Mesodermal cell (in vitro differentiated cells): Measurements from ENCODE around the gene SCP2.

ENCODE experiments used
- H3K27ac ChIP-seq: 2 replicates; pipeline ENCODE4 v1.7.0; 2013; ENCODE audit warnings: mild to moderate bottlenecking, low read depth, low read length, moderate library complexity; ENCODE audit not compliant: severe bottlenecking
- H3K36me3 ChIP-seq: 2 replicates; pipeline ENCODE4 v1.7.1; 2013; ENCODE audit warnings: mild to moderate bottlenecking, low read length, moderate library complexity; ENCODE audit not compliant: control insufficient read depth, insufficient read depth
- H3K4me1 ChIP-seq: one replicate; pipeline ENCODE4 v1.7.1; 2013; ENCODE audit warnings: mild to moderate bottlenecking, low read length; ENCODE audit not compliant: insufficient read depth, control insufficient read depth, poor library complexity, severe bottlenecking
- H3K4me3 ChIP-seq: 2 replicates; pipeline ENCODE4 v1.7.0; 2013; ENCODE audit warnings: low read length, control low read depth, mild to moderate bottlenecking; ENCODE audit not compliant: insufficient read depth, poor library complexity, severe bottlenecking; ENCODE audit errors: extremely low read depth
- H3K9me3 ChIP-seq: 2 replicates; pipeline ENCODE4 v1.7.1; 2013; ENCODE audit warnings: mild to moderate bottlenecking, low read length, moderate library complexity; ENCODE audit not compliant: control insufficient read depth
- WGBS, 2 experiments: methylation state at CpG; one replicate each; pipeline ENCODE4 v1.1.5; 2013; ENCODE audit warnings: missing lambda C conversion rate in 2 of 2; ENCODE audit not compliant: insufficient coverage in 2 of 2; 5-methylcytosine and 5-hydroxymethylcytosine counted together

Gene SCP2

GRCh38 chr1:53057127-53057526, 130.1 kb downstream of the SCP2 start:
- H3K4me3 ChIP-seq = no peak overlapping the region
- no peak overlapping the region for H3K27ac ChIP-seq
- 93 to 100% methylated on average over 2 of the region's 2 CpGs for WGBS, 2 experiments
- peaks cover 9% of the 10 kb centered on the region for H3K36me3 ChIP-seq
- no peaks in the 10 kb centered on the region for H3K9me3 ChIP-seq
- no peaks in the 10 kb centered on the region for H3K4me1 ChIP-seq

- 83 to 100% methylated on average over 1 of the region's 1 CpG for WGBS, 2 experiments
- H3K36me3 ChIP-seq = no peaks in the 10 kb centered on the region
- no peaks in the 10 kb centered on the region for H3K9me3 ChIP-seq
- H3K4me1 ChIP-seq = peaks cover 5% of the 10 kb centered on the region
- no peak overlapping the region for H3K4me3 ChIP-seq
- no peak overlapping the region for H3K27ac ChIP-seq
Observed at GRCh38 chr1:53060579-53060978, 133.5 kb downstream of the SCP2 start.

- 57 to 72% methylated on average over 9 to 14 of the region's 19 CpGs for WGBS, 2 experiments
- Histone ChIP-seq H3K4me1 (peaks cover 5% of the 10 kb centered on the region), H3K9me3 (no peaks in the 10 kb centered on the region), H3K27ac (no peak overlapping the region), H3K36me3 (no peaks in the 10 kb centered on the region), H3K4me3 (peak overlapping the region; percentile 41)
Observed at GRCh38 chr1:53061123-53061858, 134.2 kb downstream of the SCP2 start.

- 0 to 1% methylated on average over 27 to 39 of the region's 73 CpGs for WGBS, 2 experiments
- no peak within 1 kb of the TSS for H3K27ac ChIP-seq
- peak within 1 kb of the TSS; percentile 41 for H3K4me3 ChIP-seq
- no peaks in the 10 kb centered on the region for H3K36me3 ChIP-seq
- peaks cover 5% of the 10 kb centered on the region for H3K4me1 ChIP-seq
- H3K9me3 ChIP-seq = no peaks in the 10 kb centered on the region
Observed at GRCh38 chr1:53061859-53062707, 135.0 kb downstream of the SCP2 start, which contains the start of gene PODN. Gene PODN (plus strand): TSS chr1:53062213. CDS start chr1:53069856, 7,643 bp downstream.

GRCh38 chr1:53062708-53063591, 135.9 kb downstream of the SCP2 start:
- H3K4me3 ChIP-seq = peak overlapping the region; percentile 41
- no peak overlapping the region for H3K27ac ChIP-seq
- no peaks in the 10 kb centered on the region for H3K9me3 ChIP-seq
- WGBS, 2 experiments = 14 to 15% methylated on average over 39 to 44 of the region's 61 CpGs
- peaks cover 5% of the 10 kb centered on the region for H3K4me1 ChIP-seq
- no peaks in the 10 kb centered on the region for H3K36me3 ChIP-seq

GRCh38 chr1:53063744-53064515, 136.9 kb downstream of the SCP2 start:
- no peak overlapping the region for H3K4me3 ChIP-seq
- 73 to 88% methylated on average over 8 to 9 of the region's 9 CpGs for WGBS, 2 experiments
- H3K4me1 ChIP-seq = peaks cover 5% of the 10 kb centered on the region
- no peaks in the 10 kb centered on the region for H3K9me3 ChIP-seq
- no peak overlapping the region for H3K27ac ChIP-seq
- H3K36me3 ChIP-seq = no peaks in the 10 kb centered on the region

- Histone ChIP-seq H3K9me3 (no peaks in the 10 kb centered on the region), H3K27ac (no peak overlapping the region), H3K4me1 (peaks cover 5% of the 10 kb centered on the region), H3K36me3 (no peaks in the 10 kb centered on the region), H3K4me3 (no peak overlapping the region)
- 93 to 94% methylated on average over 7 of the region's 7 CpGs for WGBS, 2 experiments
Observed at GRCh38 chr1:53065391-53065790, 138.3 kb downstream of the SCP2 start.

GRCh38 chr1:53066488-53066887, 139.4 kb downstream of the SCP2 start:
- Histone ChIP-seq H3K27ac (no peak overlapping the region), H3K36me3 (no peaks in the 10 kb centered on the region), H3K4me3 (no peak overlapping the region), H3K9me3 (no peaks in the 10 kb centered on the region), H3K4me1 (peaks cover 5% of the 10 kb centered on the region)
- 87 to 96% methylated on average over 4 to 5 of the region's 6 CpGs for WGBS, 2 experiments

GRCh38 chr1:53066891-53067738, 140.0 kb downstream of the SCP2 start:
- WGBS, 2 experiments = 87 to 93% methylated on average over 6 to 13 of the region's 13 CpGs
- H3K27ac ChIP-seq = no peak overlapping the region

More at GRCh38 chr1:53066891-53067738, 140.0 kb downstream of the SCP2 start:
- H3K9me3 ChIP-seq = no peaks in the 10 kb centered on the region
- no peaks in the 10 kb centered on the region for H3K36me3 ChIP-seq
- H3K4me3 ChIP-seq = no peak overlapping the region
- H3K4me1 ChIP-seq = peaks cover 5% of the 10 kb centered on the region
